GM18499 (cell line): ENCODE data around the gene CIAO2B.

Experiments
- ATAC-seq: cut with Tn5 transposase; IDR thresholded peaks from one replicate; pipeline ENCODE4 v1.9.1; 2021; ENCODE audit warnings: moderate number of reproducible peaks; ENCODE audit not compliant: insufficient read depth, unreplicated experiment

Gene CIAO2B

DNA sequence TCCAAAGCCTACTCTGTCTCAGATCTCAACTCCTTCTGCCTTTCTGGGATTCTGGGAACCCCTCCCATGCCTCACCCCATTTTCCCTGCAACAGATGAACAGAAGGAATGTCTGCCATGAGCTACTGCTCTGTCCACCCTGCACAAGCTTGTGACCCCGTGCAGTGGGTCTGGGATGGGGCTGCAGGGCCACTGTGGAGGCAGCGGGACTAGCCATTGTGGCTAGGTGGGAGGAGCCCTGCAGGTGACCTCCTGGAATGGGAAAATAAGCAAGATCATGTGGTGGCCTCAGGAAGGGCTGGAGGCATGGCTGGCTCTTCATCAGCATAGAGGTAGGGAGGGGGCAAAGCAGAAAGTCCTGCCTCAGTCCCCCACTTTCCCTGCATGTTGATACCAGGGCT lies 40.1 kb downstream of the CIAO2B start:
- ATAC-seq, result no peak

GRCh38 chr16:66891797-66892196 lies 42.4 kb downstream of the CIAO2B start:
- no peak for ATAC-seq

DNA sequence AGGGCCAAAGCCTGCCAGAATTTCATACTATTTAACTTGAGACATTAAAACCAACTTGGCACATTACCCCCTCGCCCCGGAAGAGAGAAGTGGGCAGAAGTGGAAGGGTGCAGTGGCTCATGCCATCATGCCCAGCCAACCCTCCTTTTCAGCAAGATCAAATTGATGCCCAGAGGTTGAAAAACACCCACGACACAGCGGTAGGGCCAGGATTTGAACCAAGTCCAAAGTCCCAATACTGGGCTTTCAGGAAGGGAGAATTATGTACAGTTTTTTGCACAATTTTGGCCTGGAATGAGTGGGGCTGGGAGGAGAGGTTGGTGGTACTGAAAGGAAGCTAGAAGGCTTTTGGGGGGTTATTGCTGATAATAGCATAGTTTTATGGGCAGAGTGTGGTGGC lies 42.8 kb downstream of the CIAO2B start:
- ATAC-seq, result no peak

DNA sequence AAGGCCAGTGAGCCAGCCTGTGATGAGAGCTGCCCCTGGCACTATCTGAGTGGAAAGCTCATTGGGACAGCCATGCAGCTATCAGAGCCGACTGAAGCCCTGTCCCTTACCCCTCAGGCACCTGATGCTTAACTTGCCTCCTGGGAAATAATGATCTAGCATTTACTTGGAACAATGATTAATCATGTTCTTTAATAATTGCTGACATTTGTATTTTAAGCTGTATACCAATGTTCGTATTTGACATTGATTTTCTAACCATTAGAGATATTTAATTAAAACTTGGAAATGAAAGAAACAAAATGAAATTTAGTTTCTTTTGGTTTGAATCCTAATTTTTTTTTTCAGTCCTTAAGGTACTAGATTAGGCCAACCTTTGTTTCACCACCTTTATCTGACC lies 43.4 kb downstream of the CIAO2B start:
- no peak for ATAC-seq

- ATAC-seq, result no peak
These were observed 44.6 kb downstream of the CIAO2B start for GRCh38 chr16:66889622-66890021.

- no peak for ATAC-seq
These were observed 45.3 kb downstream of the CIAO2B start for GRCh38 chr16:66888647-66889615.

DNA sequence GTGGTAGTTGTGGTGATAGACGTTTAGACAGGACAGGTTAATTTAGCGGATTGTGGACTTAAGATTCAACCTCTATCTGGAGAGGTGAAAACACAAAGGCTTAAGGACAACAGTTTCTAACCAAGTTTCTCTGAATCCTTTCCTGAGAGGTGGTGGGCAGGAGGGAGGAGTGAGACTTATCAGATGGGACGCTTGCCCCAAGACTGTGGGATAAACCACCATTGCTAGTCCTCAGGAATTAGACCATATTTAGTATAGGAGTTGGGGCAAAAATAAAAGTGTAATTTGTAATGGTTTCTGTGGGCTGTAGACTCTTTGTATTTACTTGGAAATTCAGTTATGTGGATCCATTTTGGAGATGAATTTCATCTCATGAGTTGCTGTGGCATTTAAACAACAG lies 47.3 kb downstream of the CIAO2B start:
- ATAC-seq, result no peak

- no peak for ATAC-seq
These were observed 47.9 kb downstream of the CIAO2B start for GRCh38 chr16:66886321-66886720.

- no peak for ATAC-seq
These were observed 48.7 kb downstream of the CIAO2B start for GRCh38 chr16:66885491-66885890.

- ATAC-seq, result no peak
These were observed 51.5 kb downstream of the CIAO2B start for GRCh38 chr16:66882702-66883101.
